GM06990 (cell line): ENCODE measurements around the gene C6.
A peak's percentile ranks its signal among the peaks of the same experiment; 100 is the strongest.

Source experiments
- DNase-seq: peaks from one replicate; pipeline ENCODE4 v3.0.0-alpha.2; 2011; ENCODE audit not compliant: insufficient read length; ENCODE audit errors: extremely low read depth
- H3K27me3 ChIP-seq: replicated peaks from 2 replicates; pipeline ENCODE4 v1.6.0; 2011; ENCODE audit warnings: low read length; ENCODE audit not compliant: control insufficient read depth, insufficient read depth
- H3K36me3 ChIP-seq: 2 replicates; pipeline ENCODE4 v1.5.1; 2011; ENCODE audit warnings: low read length; ENCODE audit not compliant: control insufficient read depth, insufficient read depth
- H3K4me3 ChIP-seq: replicated peaks from 2 replicates; pipeline ENCODE4 v1.5.1; 2011; ENCODE audit warnings: low read depth, mild to moderate bottlenecking, control low read depth, low read length
- CTCF ChIP-seq: IDR thresholded peaks from 2 replicates; pipeline ENCODE4 v1.5.1; 2011; ENCODE audit warnings: low read length, control low read depth, mild to moderate bottlenecking, inconsistent platforms; ENCODE audit not compliant: insufficient read depth, poor library complexity, severe bottlenecking

The C6 gene

DNA sequence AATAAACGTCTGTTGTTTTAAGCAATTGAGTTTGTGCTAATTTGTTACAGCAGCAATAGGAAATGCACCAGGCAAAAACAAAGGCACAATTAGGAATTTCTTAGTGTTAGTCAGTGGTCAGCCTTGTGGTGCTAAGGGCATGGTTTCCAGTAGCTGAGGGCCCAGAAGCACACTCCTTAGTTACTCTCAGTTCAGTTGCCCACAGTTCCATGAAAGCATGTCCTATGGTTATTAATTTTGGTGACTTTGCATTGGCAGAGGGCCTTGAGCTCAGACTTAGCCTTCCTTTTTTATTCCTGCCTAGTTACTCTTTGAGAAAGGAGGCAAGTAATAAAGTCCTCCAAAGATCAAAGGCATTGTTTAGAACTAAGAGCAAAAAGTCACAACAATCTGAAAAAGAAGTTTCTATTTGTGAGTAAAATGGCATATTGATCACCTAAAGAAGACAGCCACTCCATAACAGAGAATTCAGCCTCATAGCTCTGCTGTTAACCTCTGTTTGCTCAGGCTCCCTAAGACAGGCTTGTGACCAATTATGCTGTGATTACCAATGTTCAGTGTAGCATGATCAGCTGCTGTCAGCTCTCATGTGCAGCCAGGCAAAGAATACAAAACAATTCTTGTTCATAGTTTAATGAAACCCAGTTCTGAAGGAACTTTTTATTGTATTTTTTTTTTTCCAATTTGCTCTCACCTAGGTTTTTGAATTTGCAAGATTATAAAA lies 85.2 kb downstream of the C6 start:
- no peak for TF ChIP-seq CTCF
- Histone ChIP-seq H3K4me3 (no peak overlapping the region), H3K27me3 (no peaks in the 10 kb centered on the region), H3K36me3 (no peaks in the 10 kb centered on the region)
- no peak for DNase-seq

DNA sequence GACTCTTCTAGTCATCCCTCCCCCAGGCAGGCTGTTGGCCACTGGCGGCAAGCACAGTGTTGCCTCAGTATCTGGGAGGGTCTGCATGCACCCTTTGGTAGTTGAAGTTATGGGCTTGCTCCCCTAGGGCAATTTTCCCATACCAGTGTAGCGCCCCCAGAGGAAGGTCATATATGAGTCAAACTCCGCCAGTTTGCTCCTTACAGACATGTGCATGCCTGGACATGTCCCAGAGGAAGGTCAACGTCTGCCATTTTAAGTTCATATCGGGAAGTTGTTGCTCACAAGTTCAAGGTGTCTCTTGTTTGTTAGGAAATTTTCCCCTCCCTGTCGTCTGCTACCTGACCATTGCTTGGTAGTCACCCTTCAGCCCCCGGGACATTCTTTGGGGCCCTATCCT lies 90.9 kb downstream of the C6 start:
- Histone ChIP-seq H3K4me3 (no peak overlapping the region), H3K27me3 (no peaks in the 10 kb centered on the region), H3K36me3 (no peaks in the 10 kb centered on the region)
- peak; percentile 4 for DNase-seq
- peak; percentile 11 for TF ChIP-seq CTCF

DNA sequence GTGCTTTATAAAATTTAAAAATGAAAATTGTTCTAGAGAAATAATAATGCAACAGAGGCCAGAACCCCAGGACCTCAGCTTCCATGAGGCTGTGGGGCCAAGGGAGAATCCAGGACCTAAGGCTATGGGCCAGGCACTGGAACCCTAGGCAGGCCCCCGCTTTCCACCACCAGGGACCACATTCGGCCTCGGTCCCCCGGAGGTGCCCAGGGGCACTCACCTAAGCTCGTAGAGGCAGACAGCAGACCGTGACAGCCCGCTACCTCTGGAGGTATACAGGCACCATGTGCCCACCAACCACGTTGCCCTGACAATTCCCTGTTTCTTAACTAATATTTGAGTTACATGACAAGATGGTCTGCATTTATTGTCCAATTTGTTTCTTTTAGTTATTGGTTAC lies 92.7 kb downstream of the C6 start:
- Histone ChIP-seq H3K27me3 (no peaks in the 10 kb centered on the region), H3K4me3 (no peak overlapping the region), H3K36me3 (no peaks in the 10 kb centered on the region)
- TF ChIP-seq CTCF, result no peak
- DNase-seq, result no peak

DNA sequence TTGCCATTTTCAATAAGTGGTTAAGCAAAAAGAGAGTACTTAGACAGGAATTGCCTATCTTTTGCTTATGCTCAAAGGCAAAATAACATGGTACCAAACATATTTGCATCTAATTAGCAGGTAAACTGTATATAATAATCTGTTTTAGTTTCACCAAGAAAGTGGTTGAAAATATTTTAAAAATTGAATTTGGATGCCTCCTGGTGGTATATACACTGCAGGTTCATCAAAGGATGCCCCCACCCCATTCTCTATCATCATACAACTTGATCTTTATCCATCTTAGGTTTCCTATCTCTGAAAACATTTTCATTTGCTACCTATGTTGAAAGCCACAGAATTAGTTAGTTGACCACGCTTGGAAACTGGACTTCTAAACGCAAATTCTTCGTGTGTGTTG lies 95.2 kb downstream of the C6 start:
- TF ChIP-seq CTCF, result no peak
- DNase-seq, result no peak
- Histone ChIP-seq H3K4me3 (no peak overlapping the region), H3K27me3 (no peaks in the 10 kb centered on the region), H3K36me3 (no peaks in the 10 kb centered on the region)

DNA sequence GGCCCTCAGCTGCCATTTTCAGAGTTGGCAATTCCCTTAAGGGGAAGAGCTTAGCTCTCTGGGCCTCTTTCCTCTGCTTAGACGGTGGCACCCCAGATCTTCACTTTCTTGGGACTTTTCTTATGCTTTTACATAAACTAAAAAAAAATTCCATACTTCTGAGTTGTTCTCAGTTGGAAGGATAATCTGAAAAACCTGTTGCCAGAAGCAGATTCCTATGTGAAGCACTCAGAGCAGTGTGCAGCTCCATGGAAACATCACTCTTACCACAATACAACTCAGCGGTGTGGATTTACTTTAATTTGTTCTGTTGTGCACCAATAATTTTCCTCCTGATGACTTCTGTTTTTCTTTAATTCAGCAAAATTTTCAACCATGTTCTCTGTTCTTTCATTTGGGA lies 98.1 kb downstream of the C6 start:
- no peak for DNase-seq
- Histone ChIP-seq H3K27me3 (no peaks in the 10 kb centered on the region), H3K4me3 (no peak overlapping the region), H3K36me3 (no peaks in the 10 kb centered on the region)
- no peak for TF ChIP-seq CTCF
